GM23338 (cell line): ENCODE measurements around the gene SMC5.

Experiments used
- CREB1 ChIP-seq: fragments of 250-450 bp; sonication (Bioruptor Pico); IDR thresholded peaks from 2 replicates; pipeline ENCODE4 v1.5.0; 2020; ENCODE audit warnings: low read depth, mild to moderate bottlenecking, moderate library complexity
- EZH2 ChIP-seq: fragments of 200-600 bp; sonication (generic); IDR thresholded peaks from one replicate; pipeline ENCODE4 v1.8.0; 2017; ENCODE audit warnings: antibody characterized with exemption, mild to moderate bottlenecking, low read depth; ENCODE audit not compliant: unreplicated experiment
- EZH2phosphoT487 ChIP-seq: fragments of 200-600 bp; sonication (generic); IDR thresholded peaks from one replicate; pipeline ENCODE4 v1.8.1; 2018; ENCODE audit warnings: antibody characterized with exemption; ENCODE audit not compliant: unreplicated experiment
- NANOG ChIP-seq: IDR thresholded peaks from 2 replicates; pipeline ENCODE4 v1.6.1; 2016; ENCODE audit warnings: antibody characterized with exemption, borderline replicate concordance
- POLR2AphosphoS5 ChIP-seq: IDR thresholded peaks from 2 replicates; pipeline ENCODE4 v1.6.1; 2016; ENCODE audit warnings: antibody characterized with exemption, low read depth
- STAT1 ChIP-seq: IDR thresholded peaks from one replicate; pipeline ENCODE4 v1.6.1; 2016; ENCODE audit warnings: antibody characterized with exemption; ENCODE audit not compliant: unreplicated experiment
- ZNF331 ChIP-seq: fragments of 250-450 bp; sonication (Bioruptor Pico); IDR thresholded peaks from 2 replicates; pipeline ENCODE4 v1.5.0; 2020; ENCODE audit warnings: low read depth, mild to moderate bottlenecking, moderate library complexity
- TF ChIP-seq, protein P1 (sequence below), 2 experiments: fragments of 200-600 bp in 1 of 2; sonication (generic) in 1 of 2; conservative IDR thresholded peaks; 2 replicates each; pipeline versions ENCODE4 v1.5.1 to v1.6.1; 2016 to 2017; ENCODE audit warnings: antibody characterized with exemption in 2 of 2, low read depth in 2 of 2, mild to moderate bottlenecking in 2 of 2, moderate library complexity in 1 of 2
- TF ChIP-seq, protein P2 (sequence below): IDR thresholded peaks from one replicate; pipeline ENCODE4 v1.6.1; 2018; ENCODE audit warnings: antibody characterized with exemption; ENCODE audit not compliant: unreplicated experiment
- TF ChIP-seq, protein P3 (sequence below): fragments of 250-450 bp; sonication (Bioruptor Pico); IDR thresholded peaks from 2 replicates; pipeline ENCODE4 v1.5.0; 2020; ENCODE audit warnings: mild to moderate bottlenecking, moderate library complexity
- TF ChIP-seq, protein P4 (sequence below): IDR thresholded peaks from 2 replicates; pipeline ENCODE4 v1.6.1; 2016; ENCODE audit warnings: antibody characterized with exemption

DNA sequence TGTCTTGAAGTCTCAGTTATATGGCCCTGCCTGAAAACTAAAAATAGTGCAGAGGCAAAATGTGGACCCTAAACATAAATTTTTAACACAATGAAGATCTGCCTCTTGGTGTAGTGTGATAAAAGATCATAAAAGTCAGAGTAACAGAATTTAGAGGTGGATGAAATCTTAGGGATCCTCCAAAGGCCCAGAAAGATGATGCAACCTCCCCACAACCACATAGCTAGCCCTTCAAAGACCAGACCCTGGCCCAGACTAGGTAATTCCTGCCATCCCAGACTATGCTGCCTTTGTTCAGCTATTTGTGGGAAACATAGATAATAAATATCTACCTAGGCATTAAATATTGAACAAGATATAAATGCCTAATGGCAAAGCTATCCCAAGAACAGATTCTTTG is 140.4 kb downstream of the SMC5 start:
- TF ChIP-seq, protein P1, sequence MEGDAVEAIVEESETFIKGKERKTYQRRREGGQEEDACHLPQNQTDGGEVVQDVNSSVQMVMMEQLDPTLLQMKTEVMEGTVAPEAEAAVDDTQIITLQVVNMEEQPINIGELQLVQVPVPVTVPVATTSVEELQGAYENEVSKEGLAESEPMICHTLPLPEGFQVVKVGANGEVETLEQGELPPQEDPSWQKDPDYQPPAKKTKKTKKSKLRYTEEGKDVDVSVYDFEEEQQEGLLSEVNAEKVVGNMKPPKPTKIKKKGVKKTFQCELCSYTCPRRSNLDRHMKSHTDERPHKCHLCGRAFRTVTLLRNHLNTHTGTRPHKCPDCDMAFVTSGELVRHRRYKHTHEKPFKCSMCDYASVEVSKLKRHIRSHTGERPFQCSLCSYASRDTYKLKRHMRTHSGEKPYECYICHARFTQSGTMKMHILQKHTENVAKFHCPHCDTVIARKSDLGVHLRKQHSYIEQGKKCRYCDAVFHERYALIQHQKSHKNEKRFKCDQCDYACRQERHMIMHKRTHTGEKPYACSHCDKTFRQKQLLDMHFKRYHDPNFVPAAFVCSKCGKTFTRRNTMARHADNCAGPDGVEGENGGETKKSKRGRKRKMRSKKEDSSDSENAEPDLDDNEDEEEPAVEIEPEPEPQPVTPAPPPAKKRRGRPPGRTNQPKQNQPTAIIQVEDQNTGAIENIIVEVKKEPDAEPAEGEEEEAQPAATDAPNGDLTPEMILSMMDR (conservative IDR thresholded peaks at IDR 0.05; ENCODE audit: low read depth in 2 of 2): no peak
- no peak for TF ChIP-seq POLR2AphosphoS5
- TF ChIP-seq EZH2phosphoT487: no peak
- no peak for TF ChIP-seq CREB1 (CRISPR knock-in tag)
- TF ChIP-seq, protein P2, sequence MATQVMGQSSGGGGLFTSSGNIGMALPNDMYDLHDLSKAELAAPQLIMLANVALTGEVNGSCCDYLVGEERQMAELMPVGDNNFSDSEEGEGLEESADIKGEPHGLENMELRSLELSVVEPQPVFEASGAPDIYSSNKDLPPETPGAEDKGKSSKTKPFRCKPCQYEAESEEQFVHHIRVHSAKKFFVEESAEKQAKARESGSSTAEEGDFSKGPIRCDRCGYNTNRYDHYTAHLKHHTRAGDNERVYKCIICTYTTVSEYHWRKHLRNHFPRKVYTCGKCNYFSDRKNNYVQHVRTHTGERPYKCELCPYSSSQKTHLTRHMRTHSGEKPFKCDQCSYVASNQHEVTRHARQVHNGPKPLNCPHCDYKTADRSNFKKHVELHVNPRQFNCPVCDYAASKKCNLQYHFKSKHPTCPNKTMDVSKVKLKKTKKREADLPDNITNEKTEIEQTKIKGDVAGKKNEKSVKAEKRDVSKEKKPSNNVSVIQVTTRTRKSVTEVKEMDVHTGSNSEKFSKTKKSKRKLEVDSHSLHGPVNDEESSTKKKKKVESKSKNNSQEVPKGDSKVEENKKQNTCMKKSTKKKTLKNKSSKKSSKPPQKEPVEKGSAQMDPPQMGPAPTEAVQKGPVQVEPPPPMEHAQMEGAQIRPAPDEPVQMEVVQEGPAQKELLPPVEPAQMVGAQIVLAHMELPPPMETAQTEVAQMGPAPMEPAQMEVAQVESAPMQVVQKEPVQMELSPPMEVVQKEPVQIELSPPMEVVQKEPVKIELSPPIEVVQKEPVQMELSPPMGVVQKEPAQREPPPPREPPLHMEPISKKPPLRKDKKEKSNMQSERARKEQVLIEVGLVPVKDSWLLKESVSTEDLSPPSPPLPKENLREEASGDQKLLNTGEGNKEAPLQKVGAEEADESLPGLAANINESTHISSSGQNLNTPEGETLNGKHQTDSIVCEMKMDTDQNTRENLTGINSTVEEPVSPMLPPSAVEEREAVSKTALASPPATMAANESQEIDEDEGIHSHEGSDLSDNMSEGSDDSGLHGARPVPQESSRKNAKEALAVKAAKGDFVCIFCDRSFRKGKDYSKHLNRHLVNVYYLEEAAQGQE: no peak
- TF ChIP-seq, protein P3, sequence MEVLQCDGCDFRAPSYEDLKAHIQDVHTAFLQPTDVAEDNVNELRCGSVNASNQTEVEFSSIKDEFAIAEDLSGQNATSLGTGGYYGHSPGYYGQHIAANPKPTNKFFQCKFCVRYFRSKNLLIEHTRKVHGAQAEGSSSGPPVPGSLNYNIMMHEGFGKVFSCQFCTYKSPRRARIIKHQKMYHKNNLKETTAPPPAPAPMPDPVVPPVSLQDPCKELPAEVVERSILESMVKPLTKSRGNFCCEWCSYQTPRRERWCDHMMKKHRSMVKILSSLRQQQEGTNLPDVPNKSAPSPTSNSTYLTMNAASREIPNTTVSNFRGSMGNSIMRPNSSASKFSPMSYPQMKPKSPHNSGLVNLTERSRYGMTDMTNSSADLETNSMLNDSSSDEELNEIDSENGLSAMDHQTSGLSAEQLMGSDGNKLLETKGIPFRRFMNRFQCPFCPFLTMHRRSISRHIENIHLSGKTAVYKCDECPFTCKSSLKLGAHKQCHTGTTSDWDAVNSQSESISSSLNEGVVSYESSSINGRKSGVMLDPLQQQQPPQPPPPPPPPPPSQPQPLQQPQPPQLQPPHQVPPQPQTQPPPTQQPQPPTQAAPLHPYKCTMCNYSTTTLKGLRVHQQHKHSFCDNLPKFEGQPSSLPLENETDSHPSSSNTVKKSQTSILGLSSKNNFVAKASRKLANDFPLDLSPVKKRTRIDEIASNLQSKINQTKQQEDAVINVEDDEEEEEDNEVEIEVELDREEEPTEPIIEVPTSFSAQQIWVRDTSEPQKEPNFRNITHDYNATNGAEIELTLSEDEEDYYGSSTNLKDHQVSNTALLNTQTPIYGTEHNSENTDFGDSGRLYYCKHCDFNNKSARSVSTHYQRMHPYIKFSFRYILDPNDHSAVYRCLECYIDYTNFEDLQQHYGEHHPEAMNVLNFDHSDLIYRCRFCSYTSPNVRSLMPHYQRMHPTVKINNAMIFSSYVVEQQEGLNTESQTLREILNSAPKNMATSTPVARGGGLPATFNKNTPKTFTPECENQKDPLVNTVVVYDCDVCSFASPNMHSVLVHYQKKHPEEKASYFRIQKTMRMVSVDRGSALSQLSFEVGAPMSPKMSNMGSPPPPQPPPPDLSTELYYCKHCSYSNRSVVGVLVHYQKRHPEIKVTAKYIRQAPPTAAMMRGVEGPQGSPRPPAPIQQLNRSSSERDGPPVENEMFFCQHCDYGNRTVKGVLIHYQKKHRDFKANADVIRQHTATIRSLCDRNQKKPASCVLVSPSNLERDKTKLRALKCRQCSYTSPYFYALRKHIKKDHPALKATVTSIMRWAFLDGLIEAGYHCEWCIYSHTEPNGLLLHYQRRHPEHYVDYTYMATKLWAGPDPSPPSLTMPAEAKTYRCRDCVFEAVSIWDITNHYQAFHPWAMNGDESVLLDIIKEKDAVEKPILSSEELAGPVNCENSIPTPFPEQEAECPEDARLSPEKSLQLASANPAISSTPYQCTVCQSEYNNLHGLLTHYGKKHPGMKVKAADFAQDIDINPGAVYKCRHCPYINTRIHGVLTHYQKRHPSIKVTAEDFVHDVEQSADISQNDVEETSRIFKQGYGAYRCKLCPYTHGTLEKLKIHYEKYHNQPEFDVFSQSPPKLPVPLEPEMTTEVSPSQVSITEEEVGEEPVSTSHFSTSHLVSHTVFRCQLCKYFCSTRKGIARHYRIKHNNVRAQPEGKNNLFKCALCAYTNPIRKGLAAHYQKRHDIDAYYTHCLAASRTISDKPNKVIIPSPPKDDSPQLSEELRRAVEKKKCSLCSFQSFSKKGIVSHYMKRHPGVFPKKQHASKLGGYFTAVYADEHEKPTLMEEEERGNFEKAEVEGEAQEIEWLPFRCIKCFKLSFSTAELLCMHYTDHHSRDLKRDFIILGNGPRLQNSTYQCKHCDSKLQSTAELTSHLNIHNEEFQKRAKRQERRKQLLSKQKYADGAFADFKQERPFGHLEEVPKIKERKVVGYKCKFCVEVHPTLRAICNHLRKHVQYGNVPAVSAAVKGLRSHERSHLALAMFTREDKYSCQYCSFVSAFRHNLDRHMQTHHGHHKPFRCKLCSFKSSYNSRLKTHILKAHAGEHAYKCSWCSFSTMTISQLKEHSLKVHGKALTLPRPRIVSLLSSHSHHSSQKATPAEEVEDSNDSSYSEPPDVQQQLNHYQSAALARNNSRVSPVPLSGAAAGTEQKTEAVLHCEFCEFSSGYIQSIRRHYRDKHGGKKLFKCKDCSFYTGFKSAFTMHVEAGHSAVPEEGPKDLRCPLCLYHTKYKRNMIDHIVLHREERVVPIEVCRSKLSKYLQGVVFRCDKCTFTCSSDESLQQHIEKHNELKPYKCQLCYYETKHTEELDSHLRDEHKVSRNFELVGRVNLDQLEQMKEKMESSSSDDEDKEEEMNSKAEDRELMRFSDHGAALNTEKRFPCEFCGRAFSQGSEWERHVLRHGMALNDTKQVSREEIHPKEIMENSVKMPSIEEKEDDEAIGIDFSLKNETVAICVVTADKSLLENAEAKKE (CRISPR knock-in tag): no peak
- TF ChIP-seq STAT1: no peak
- no peak for TF ChIP-seq EZH2
- TF ChIP-seq, protein P4, sequence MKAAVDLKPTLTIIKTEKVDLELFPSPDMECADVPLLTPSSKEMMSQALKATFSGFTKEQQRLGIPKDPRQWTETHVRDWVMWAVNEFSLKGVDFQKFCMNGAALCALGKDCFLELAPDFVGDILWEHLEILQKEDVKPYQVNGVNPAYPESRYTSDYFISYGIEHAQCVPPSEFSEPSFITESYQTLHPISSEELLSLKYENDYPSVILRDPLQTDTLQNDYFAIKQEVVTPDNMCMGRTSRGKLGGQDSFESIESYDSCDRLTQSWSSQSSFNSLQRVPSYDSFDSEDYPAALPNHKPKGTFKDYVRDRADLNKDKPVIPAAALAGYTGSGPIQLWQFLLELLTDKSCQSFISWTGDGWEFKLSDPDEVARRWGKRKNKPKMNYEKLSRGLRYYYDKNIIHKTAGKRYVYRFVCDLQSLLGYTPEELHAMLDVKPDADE: no peak
- no peak for TF ChIP-seq NANOG
- TF ChIP-seq ZNF331 (CRISPR knock-in tag): no peak
